GM20431 (cell line): ENCODE results near the gene RTL5.
"Not testable (repeated sequence)": the region's sequence is repeated elsewhere in the genome, so short reads cannot be mapped to it uniquely, and the experiment has no call there.

Experiments used
- in situ Hi-C: fragments of 300-500 bp; cut with MseI, MboI; formaldehyde crosslinking; loops from one replicate; pipeline ENCODE4 v1.15.0; 2020; ENCODE audit warnings: low sequenced_read_pairs; ENCODE audit not compliant: unreplicated experiment

The RTL5 gene

GRCh38 chrX:72131317-72132294 is at the start of gene RTL5:
TSS of gene RTL5 (minus strand) at chrX:72131915.
- in situ Hi-C loops: no loop called here

- in situ Hi-C loops: no loop called here
These were observed 48.8 kb upstream of the RTL5 start for GRCh38 chrX:72180539-72180938.

GRCh38 chrX:72176981-72177380 is 45.3 kb upstream of the RTL5 start:
- in situ Hi-C loops: no loop called here

GRCh38 chrX:72176289-72176688 is 44.6 kb upstream of the RTL5 start:
- in situ Hi-C loops: not testable (repeated sequence)

GRCh38 chrX:72169008-72169728 is 37.5 kb upstream of the RTL5 start:
- in situ Hi-C loops: no loop called here

GRCh38 chrX:72165551-72165950 is 33.8 kb upstream of the RTL5 start:
- in situ Hi-C loops: no loop called here

GRCh38 chrX:72159769-72160168 is 28.1 kb upstream of the RTL5 start:
- in situ Hi-C loops: no loop called here

- in situ Hi-C loops: no loop called here
These were observed 27.1 kb upstream of the RTL5 start for GRCh38 chrX:72158773-72159172.

- in situ Hi-C loops: no loop called here
These were observed 14.8 kb upstream of the RTL5 start for GRCh38 chrX:72146527-72146926.

GRCh38 chrX:72145181-72145580 is 13.5 kb upstream of the RTL5 start:
- in situ Hi-C loops: no loop called here

- in situ Hi-C loops: no loop called here
These were observed 11.8 kb upstream of the RTL5 start for GRCh38 chrX:72143609-72143907.

GRCh38 chrX:72142794-72143608 is 11.3 kb upstream of the RTL5 start:
- in situ Hi-C loops: no loop called here

GRCh38 chrX:72142094-72142793 is 10.5 kb upstream of the RTL5 start:
- in situ Hi-C loops: no loop called here

GRCh38 chrX:72141372-72142004 is 9.8 kb upstream of the RTL5 start:
- in situ Hi-C loops: no loop called here

- in situ Hi-C loops: no loop called here
These were observed 7.8 kb upstream of the RTL5 start for GRCh38 chrX:72139538-72139937.

GRCh38 chrX:72137846-72138495 is 6.3 kb upstream of the RTL5 start:
- in situ Hi-C loops: no loop called here

- in situ Hi-C loops: no loop called here
These were observed 2.3 kb upstream of the RTL5 start for GRCh38 chrX:72133851-72134546.

- in situ Hi-C loops: no loop called here
These were observed 741 bp upstream of the RTL5 start for GRCh38 chrX:72132456-72132855.
